Activated B cell treated with CpG ODN at 0.5 μM for 24 hours (primary cell): ENCODE results near the gene ADNP2. TPM values are rescaled to one million over a fixed set of nuclear protein-coding genes. Genes with fewer than 3 reads are reported as not detected.

ENCODE experiments used
- total RNA-seq: library from RNA; stranded (reverse); gene quantifications from 2 replicates; pipeline ENCODE4 v1.2.3, GENCODE V29; 2022

ADNP2 gene
- total RNA-seq, 1 donor from 2014 or later: 19.7 TPM

Other genes starting within 250 kb of the ADNP2 start
- gene SLC66A2, start 157.6 kb upstream of the ADNP2 start, total RNA-seq: 32.3 and 36.4 TPM in 2 replicates
- 0.98 and 2.5 TPM in 2 replicates for gene HSBP1L1, start 144.6 kb upstream of the ADNP2 start, total RNA-seq
- 94.7 and 96.9 TPM in 2 replicates for gene TXNL4A, start 120.7 kb upstream of the ADNP2 start, total RNA-seq
- gene RBFA, start 74.8 kb upstream of the ADNP2 start, total RNA-seq: 21.6 and 23.3 TPM in 2 replicates
- not detected in 2 replicates for gene PARD6G, start 138.3 kb downstream of the ADNP2 start, total RNA-seq